SK-N-SH treated with all-trans-retinoic acid at 6 μM for 48 hours (cell line): Measurements from ENCODE around the gene BEGAIN.

ENCODE experiments used
- ESRRG ChIP-seq: fragments of 250-450 bp; sonication (Bioruptor Pico); IDR thresholded peaks from 2 replicates; pipeline ENCODE4 v1.6.1; 2021; ENCODE audit warnings: mild to moderate bottlenecking
- OSR1 ChIP-seq: fragments of 250-450 bp; sonication (Bioruptor Pico); IDR thresholded peaks from 2 replicates; pipeline ENCODE4 v1.8.0; 2022; ENCODE audit warnings: moderate library complexity, mild to moderate bottlenecking, inconsistent platforms
- PPARA ChIP-seq: fragments of 250-450 bp; sonication (Bioruptor Pico); IDR thresholded peaks from 2 replicates; pipeline ENCODE4 v1.5.0; 2020; ENCODE audit warnings: mild to moderate bottlenecking, borderline replicate concordance
- TOX ChIP-seq: fragments of 250-450 bp; sonication (Bioruptor Pico); IDR thresholded peaks from 2 replicates; pipeline ENCODE4 v1.8.0; 2021; ENCODE audit warnings: mild to moderate bottlenecking, moderate library complexity, borderline replicate concordance
- ZFP30 ChIP-seq: fragments of 450-650 bp; formaldehyde crosslinking; IDR thresholded peaks from 2 replicates; pipeline ENCODE4 v1.5.0; 2022; ENCODE audit warnings: mild to moderate bottlenecking, moderate library complexity
- ZNF70 ChIP-seq: fragments of 450-650 bp; formaldehyde crosslinking; IDR thresholded peaks from 2 replicates; pipeline ENCODE4 v1.5.0; 2020; ENCODE audit warnings: mild to moderate bottlenecking, moderate library complexity
- TF ChIP-seq, protein P1 (sequence below): fragments of 250-450 bp; sonication (Bioruptor Pico); IDR thresholded peaks from 2 replicates; pipeline ENCODE4 v1.8.0; 2020; ENCODE audit warnings: mild to moderate bottlenecking, moderate library complexity, borderline replicate concordance
- TF ChIP-seq, protein P2 (sequence below): fragments of 250-450 bp; sonication (Bioruptor Pico); IDR thresholded peaks from 2 replicates; pipeline ENCODE4 v1.5.0; 2020; ENCODE audit warnings: mild to moderate bottlenecking, moderate library complexity
- TF ChIP-seq, protein P3 (sequence below): fragments of 250-450 bp; sonication (Bioruptor Pico); IDR thresholded peaks from 2 replicates; pipeline ENCODE4 v1.5.1; 2021; ENCODE audit warnings: mild to moderate bottlenecking, moderate library complexity
- TF ChIP-seq, protein P4 (sequence below): fragments of 250-450 bp; sonication (Bioruptor Pico); IDR thresholded peaks from 2 replicates; pipeline ENCODE4 v1.8.0; 2021; ENCODE audit warnings: low read depth, mild to moderate bottlenecking, moderate library complexity, borderline replicate concordance

DNA sequence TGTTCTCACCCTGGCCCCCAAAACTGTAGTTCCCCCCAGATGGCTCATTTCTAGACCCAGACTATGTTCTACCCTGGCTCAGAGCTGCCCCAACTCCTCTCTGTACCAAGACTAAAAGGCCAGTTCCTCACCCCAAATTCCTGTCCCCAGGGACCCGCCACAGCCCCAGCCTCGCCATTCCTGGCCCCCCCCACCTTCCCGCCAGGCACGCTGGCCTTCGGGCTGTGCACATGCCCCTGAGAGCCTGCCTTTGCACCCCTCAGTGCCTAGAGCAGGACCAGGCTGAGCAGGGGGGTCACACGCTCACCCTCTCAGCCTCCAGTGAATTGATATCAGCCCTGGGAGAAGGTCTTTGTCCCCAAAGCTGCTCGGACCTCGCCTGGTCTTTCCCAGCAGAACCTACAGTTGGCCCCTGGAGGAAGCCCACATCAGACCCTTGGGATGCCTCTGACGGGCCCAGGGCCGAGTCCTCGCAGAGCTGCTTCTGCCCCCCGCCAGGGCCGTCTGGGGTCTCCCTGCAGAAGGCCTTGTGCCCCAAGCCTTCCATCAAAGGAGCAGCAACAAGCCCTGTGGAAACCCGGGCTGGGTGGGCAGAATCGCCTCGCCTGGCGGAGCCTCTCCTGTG is 32.4 kb downstream of the BEGAIN start:
- TF ChIP-seq, protein P1, sequence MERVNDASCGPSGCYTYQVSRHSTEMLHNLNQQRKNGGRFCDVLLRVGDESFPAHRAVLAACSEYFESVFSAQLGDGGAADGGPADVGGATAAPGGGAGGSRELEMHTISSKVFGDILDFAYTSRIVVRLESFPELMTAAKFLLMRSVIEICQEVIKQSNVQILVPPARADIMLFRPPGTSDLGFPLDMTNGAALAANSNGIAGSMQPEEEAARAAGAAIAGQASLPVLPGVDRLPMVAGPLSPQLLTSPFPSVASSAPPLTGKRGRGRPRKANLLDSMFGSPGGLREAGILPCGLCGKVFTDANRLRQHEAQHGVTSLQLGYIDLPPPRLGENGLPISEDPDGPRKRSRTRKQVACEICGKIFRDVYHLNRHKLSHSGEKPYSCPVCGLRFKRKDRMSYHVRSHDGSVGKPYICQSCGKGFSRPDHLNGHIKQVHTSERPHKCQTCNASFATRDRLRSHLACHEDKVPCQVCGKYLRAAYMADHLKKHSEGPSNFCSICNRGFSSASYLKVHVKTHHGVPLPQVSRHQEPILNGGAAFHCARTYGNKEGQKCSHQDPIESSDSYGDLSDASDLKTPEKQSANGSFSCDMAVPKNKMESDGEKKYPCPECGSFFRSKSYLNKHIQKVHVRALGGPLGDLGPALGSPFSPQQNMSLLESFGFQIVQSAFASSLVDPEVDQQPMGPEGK (CRISPR knock-in tag), result no peak
- TF ChIP-seq ZNF70, result no peak
- TF ChIP-seq OSR1 (CRISPR knock-in tag), result no peak
- TF ChIP-seq, protein P2, sequence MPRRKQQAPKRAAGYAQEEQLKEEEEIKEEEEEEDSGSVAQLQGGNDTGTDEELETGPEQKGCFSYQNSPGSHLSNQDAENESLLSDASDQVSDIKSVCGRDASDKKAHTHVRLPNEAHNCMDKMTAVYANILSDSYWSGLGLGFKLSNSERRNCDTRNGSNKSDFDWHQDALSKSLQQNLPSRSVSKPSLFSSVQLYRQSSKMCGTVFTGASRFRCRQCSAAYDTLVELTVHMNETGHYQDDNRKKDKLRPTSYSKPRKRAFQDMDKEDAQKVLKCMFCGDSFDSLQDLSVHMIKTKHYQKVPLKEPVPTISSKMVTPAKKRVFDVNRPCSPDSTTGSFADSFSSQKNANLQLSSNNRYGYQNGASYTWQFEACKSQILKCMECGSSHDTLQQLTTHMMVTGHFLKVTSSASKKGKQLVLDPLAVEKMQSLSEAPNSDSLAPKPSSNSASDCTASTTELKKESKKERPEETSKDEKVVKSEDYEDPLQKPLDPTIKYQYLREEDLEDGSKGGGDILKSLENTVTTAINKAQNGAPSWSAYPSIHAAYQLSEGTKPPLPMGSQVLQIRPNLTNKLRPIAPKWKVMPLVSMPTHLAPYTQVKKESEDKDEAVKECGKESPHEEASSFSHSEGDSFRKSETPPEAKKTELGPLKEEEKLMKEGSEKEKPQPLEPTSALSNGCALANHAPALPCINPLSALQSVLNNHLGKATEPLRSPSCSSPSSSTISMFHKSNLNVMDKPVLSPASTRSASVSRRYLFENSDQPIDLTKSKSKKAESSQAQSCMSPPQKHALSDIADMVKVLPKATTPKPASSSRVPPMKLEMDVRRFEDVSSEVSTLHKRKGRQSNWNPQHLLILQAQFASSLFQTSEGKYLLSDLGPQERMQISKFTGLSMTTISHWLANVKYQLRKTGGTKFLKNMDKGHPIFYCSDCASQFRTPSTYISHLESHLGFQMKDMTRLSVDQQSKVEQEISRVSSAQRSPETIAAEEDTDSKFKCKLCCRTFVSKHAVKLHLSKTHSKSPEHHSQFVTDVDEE (CRISPR knock-in tag), result no peak
- TF ChIP-seq ZFP30 (CRISPR knock-in tag), result no peak
- TF ChIP-seq, protein P3, sequence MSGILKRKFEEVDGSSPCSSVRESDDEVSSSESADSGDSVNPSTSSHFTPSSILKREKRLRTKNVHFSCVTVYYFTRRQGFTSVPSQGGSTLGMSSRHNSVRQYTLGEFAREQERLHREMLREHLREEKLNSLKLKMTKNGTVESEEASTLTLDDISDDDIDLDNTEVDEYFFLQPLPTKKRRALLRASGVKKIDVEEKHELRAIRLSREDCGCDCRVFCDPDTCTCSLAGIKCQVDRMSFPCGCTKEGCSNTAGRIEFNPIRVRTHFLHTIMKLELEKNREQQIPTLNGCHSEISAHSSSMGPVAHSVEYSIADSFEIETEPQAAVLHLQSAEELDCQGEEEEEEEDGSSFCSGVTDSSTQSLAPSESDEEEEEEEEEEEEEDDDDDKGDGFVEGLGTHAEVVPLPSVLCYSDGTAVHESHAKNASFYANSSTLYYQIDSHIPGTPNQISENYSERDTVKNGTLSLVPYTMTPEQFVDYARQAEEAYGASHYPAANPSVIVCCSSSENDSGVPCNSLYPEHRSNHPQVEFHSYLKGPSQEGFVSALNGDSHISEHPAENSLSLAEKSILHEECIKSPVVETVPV, result no peak
- TF ChIP-seq, protein P4, sequence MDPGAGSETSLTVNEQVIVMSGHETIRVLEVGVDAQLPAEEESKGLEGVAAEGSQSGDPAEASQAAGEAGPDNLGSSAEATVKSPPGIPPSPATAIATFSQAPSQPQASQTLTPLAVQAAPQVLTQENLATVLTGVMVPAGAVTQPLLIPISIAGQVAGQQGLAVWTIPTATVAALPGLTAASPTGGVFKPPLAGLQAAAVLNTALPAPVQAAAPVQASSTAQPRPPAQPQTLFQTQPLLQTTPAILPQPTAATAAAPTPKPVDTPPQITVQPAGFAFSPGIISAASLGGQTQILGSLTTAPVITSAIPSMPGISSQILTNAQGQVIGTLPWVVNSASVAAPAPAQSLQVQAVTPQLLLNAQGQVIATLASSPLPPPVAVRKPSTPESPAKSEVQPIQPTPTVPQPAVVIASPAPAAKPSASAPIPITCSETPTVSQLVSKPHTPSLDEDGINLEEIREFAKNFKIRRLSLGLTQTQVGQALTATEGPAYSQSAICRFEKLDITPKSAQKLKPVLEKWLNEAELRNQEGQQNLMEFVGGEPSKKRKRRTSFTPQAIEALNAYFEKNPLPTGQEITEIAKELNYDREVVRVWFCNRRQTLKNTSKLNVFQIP (CRISPR knock-in tag), result no peak
- no peak for TF ChIP-seq ESRRG (CRISPR knock-in tag)
- no peak for TF ChIP-seq PPARA (CRISPR knock-in tag)
- TF ChIP-seq TOX (CRISPR knock-in tag), result no peak
